DND-41 (cell line): Measurements from ENCODE around the gene EPHB2.

Experiments used
- CTCF ChIP-seq: IDR thresholded peaks from 2 replicates; pipeline ENCODE4 v1.5.1; 2012; ENCODE audit warnings: borderline replicate concordance, low read length, moderate library complexity, mild to moderate bottlenecking; ENCODE audit not compliant: poor library complexity, severe bottlenecking; ENCODE audit errors: extremely low read depth
- EZH2 ChIP-seq: IDR thresholded peaks from 3 replicates; pipeline ENCODE4 v1.6.1; 2012; ENCODE audit warnings: borderline replicate concordance, low read depth, mild to moderate bottlenecking, moderate library complexity, low read length, inconsistent platforms; ENCODE audit not compliant: severe bottlenecking

- no peak for TF ChIP-seq CTCF
- TF ChIP-seq EZH2, result no peak
These were observed 57.2 kb downstream of the EPHB2 start for GRCh38 chr1:22767852-22768251.
